Measurements from ENCODE around the gene IGSF23.
A peak's percentile ranks its signal among the peaks of the same experiment; 100 is the strongest.

IGSF23 gene

DNA sequence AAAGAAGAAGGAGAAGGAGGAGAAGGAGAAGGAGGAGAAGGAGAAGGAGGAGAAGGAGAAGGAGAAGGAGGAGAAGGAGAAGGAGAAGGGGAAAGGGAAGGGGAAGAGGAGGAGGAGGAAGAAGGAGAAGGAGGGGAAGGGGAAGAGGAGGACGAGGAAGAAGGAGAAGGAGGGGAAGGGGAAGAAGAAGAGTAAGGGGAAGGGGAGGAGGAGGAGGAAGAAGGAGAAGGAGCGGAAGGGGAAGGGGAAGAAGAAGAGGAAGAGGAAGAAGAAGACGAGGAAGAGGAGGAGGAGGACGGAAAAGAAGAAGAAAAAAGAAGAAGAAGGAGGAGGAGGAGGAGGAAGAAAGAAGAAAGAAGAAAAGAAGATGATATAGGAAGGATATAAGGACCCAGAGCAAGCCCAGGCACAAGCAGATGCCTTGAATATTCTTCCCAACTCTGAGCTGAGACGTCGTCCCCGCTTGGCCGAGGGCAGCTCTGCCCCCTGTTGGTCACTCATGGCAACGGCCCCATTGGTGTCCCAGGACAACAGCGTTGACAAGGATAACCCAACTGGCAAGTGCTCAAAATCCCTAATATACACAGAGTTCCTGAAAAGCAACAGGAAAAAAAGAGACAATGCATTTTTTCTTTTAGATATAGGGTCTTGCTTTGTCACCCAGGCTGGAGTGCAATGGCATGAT lies 30.6 kb upstream of the IGSF23 start:
- Histone ChIP-seq H3K27me3 (ENCODE audit: insufficient read depth, low read length) (no peaks in the 10 kb centered on the region), H4K8ac (ENCODE audit: low read depth, low read length) (no peak overlapping the region), H3K9me3 (ENCODE audit: insufficient read depth, low read depth, low read length) (peaks cover 3% of the 10 kb centered on the region), H4K12ac (ENCODE audit: low read depth, low read length) (no peak overlapping the region), H2AK5ac (ENCODE audit: low read length) (no peak overlapping the region), H3K23ac (ENCODE audit: low read length) (no peak overlapping the region), H3K18ac (ENCODE audit: low read length) (no peak overlapping the region), H3K14ac (ENCODE audit: low read length) (no peak overlapping the region), H2BK120ac (ENCODE audit: insufficient read depth, low read length, poor library complexity) (no peak overlapping the region), H3K27ac (ENCODE audit: low read depth, low read length) (no peak overlapping the region), H3K79me1 (ENCODE audit: low read length) (no peaks in the 10 kb centered on the region), H3K4ac (ENCODE audit: low read depth, low read length) (no peak overlapping the region), H3K4me3 (ENCODE audit: low read depth, low read length) (no peak overlapping the region), H2AFZ (ENCODE audit: insufficient read depth, low read length, poor library complexity) (no peak overlapping the region), H3K4me1 (ENCODE audit: control insufficient read depth in 1 of 2, insufficient read depth in 2 of 2, low read length in 2 of 2) (no peaks in the 10 kb centered on the region), H4K91ac (ENCODE audit: low read depth, low read length) (no peak overlapping the region), H3K4me2 (ENCODE audit: low read length) (no peak overlapping the region), H2BK5ac (ENCODE audit: low read depth, low read length, poor library complexity) (no peak overlapping the region), H2BK12ac (ENCODE audit: low read length) (no peak overlapping the region), H3K79me2 (ENCODE audit: control insufficient read depth, insufficient read depth, low read length, poor library complexity) (no peaks in the 10 kb centered on the region), H3K36me3 (ENCODE audit: control insufficient read depth in 1 of 2, insufficient read depth in 2 of 2, low read length in 2 of 2) (no peaks in the 10 kb centered on the region), H3K9ac (ENCODE audit: low read length) (no peak overlapping the region)
- whole genome bisulfite sequencing (ENCODE audit: extremely low coverage, insufficient coverage, insufficient read length): no CpG with 5 or more reads among the region's 10 CpGs
- DNase-seq: peak; percentile 62 to 82

DNA sequence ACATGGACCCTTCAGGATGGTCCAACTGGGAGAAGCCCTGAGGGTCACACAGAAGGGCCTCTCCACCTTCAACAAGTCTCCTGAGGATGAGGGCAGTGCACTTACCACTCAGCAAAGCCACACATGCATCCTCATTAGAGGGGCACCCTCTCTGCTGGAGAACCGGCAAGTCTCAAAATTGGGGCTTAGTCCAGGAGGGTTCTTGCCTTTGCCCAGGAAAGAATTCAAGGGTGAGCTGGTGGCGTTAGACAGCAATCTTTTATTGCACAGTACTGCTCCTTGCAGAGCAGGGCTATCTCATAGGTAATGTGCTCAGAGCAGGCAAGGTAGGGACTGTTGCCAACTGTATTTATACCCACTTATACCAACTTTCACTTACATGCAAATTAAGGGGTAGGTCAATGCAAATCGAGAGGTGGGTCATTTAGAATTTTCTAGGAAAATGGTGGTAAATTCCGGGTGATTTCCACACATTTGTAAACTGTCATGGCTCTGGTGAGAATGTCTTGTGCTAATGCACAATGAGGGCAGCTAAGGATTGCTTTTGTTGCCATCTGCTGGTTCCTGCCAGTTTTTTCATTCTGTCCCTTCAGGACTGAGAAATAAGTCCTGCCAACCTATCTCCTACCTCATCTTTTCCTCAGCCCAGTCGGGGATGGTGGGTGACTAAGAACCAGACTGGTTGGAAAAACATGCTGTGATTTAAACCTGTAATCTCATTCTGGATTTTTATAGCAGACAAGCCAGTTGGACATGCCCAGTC lies 27.8 kb upstream of the IGSF23 start:
- no CpG with 5 or more reads among the region's 5 CpGs for WGBS (ENCODE audit: extremely low coverage, insufficient coverage, insufficient read length)
- peaks cover 8% of the 10 kb centered on the region for H3K79me1 ChIP-seq (ENCODE audit: low read length)
- H3K27me3 ChIP-seq (ENCODE audit: insufficient read depth, low read length): no peaks in the 10 kb centered on the region
- H3K14ac ChIP-seq (ENCODE audit: low read length): no peak overlapping the region
- no peak overlapping the region for H2AK5ac ChIP-seq (ENCODE audit: low read length)
- peaks cover 3% of the 10 kb centered on the region for H3K9me3 ChIP-seq (ENCODE audit: insufficient read depth, low read depth, low read length)
- no peaks in the 10 kb centered on the region for H3K79me2 ChIP-seq (ENCODE audit: control insufficient read depth, insufficient read depth, low read length, poor library complexity)
- no peak overlapping the region for H4K8ac ChIP-seq (ENCODE audit: low read depth, low read length)
- no peak overlapping the region for H3K18ac ChIP-seq (ENCODE audit: low read length)
- H3K9ac ChIP-seq (ENCODE audit: low read length): no peak overlapping the region
- H3K27ac ChIP-seq (ENCODE audit: low read depth, low read length): no peak overlapping the region
- no peak overlapping the region for H2AFZ ChIP-seq (ENCODE audit: insufficient read depth, low read length, poor library complexity)
- no peak overlapping the region for H2BK5ac ChIP-seq (ENCODE audit: low read depth, low read length, poor library complexity)
- H2BK120ac ChIP-seq (ENCODE audit: insufficient read depth, low read length, poor library complexity): no peak overlapping the region
- no peak overlapping the region for H2BK12ac ChIP-seq (ENCODE audit: low read length)
- no peak overlapping the region for H3K23ac ChIP-seq (ENCODE audit: low read length)
- H4K91ac ChIP-seq (ENCODE audit: low read depth, low read length): no peak overlapping the region
- no peak overlapping the region for H3K4me2 ChIP-seq (ENCODE audit: low read length)
- peaks cover 2 to 8% of the 10 kb centered on the region in 2 experiments for H3K4me1 ChIP-seq (ENCODE audit: control insufficient read depth in 1 of 2, insufficient read depth in 2 of 2, low read length in 2 of 2)
- no peak overlapping the region for H3K4me3 ChIP-seq (ENCODE audit: low read depth, low read length)
- H3K4ac ChIP-seq (ENCODE audit: low read depth, low read length): no peak overlapping the region
- DNase-seq: no peak
- H4K12ac ChIP-seq (ENCODE audit: low read depth, low read length): no peak overlapping the region
- no peaks in the 10 kb centered on the region for H3K36me3 ChIP-seq (ENCODE audit: control insufficient read depth in 1 of 2, insufficient read depth in 2 of 2, low read length in 2 of 2)

- H3K4me3 ChIP-seq (ENCODE audit: low read depth, low read length): no peak overlapping the region
- H4K91ac ChIP-seq (ENCODE audit: low read depth, low read length): peak overlapping the region; percentile 25
- H4K8ac ChIP-seq (ENCODE audit: low read depth, low read length): no peak overlapping the region
- H3K23ac ChIP-seq (ENCODE audit: low read length): no peak overlapping the region
- no peak overlapping the region for H3K4ac ChIP-seq (ENCODE audit: low read depth, low read length)
- peaks cover 7 to 21% of the 10 kb centered on the region in 2 experiments for H3K4me1 ChIP-seq (ENCODE audit: control insufficient read depth in 1 of 2, insufficient read depth in 2 of 2, low read length in 2 of 2)
- no peak overlapping the region for H4K12ac ChIP-seq (ENCODE audit: low read depth, low read length)
- H2AK5ac ChIP-seq (ENCODE audit: low read length): no peak overlapping the region
- peaks cover 3% of the 10 kb centered on the region for H3K9me3 ChIP-seq (ENCODE audit: insufficient read depth, low read depth, low read length)
- H2BK120ac ChIP-seq (ENCODE audit: insufficient read depth, low read length, poor library complexity): no peak overlapping the region
- peaks cover 2% of the 10 kb centered on the region for H3K79me2 ChIP-seq (ENCODE audit: control insufficient read depth, insufficient read depth, low read length, poor library complexity)
- H3K79me1 ChIP-seq (ENCODE audit: low read length): peaks cover 16% of the 10 kb centered on the region
- H3K18ac ChIP-seq (ENCODE audit: low read length): no peak overlapping the region
- peak; percentile 69 to 91 for DNase-seq
- H3K27me3 ChIP-seq (ENCODE audit: insufficient read depth, low read length): no peaks in the 10 kb centered on the region
- H3K4me2 ChIP-seq (ENCODE audit: low read length): no peak overlapping the region
- H2AFZ ChIP-seq (ENCODE audit: insufficient read depth, low read length, poor library complexity): no peak overlapping the region
- H3K9ac ChIP-seq (ENCODE audit: low read length): no peak overlapping the region
- no peaks in the 10 kb centered on the region for H3K36me3 ChIP-seq (ENCODE audit: control insufficient read depth in 1 of 2, insufficient read depth in 2 of 2, low read length in 2 of 2)
- no CpG with 5 or more reads among the region's 2 CpGs for WGBS (ENCODE audit: extremely low coverage, insufficient coverage, insufficient read length)
- no peak overlapping the region for H3K14ac ChIP-seq (ENCODE audit: low read length)
- peak overlapping the region; percentile 61 for H2BK5ac ChIP-seq (ENCODE audit: low read depth, low read length, poor library complexity)
- peak overlapping the region; percentile 29 for H2BK12ac ChIP-seq (ENCODE audit: low read length)
- H3K27ac ChIP-seq (ENCODE audit: low read depth, low read length): peak overlapping the region; percentile 37
These were observed 25.2 kb upstream of the IGSF23 start for GRCh38 chr19:44587963-44588770.

- H3K9ac ChIP-seq (ENCODE audit: low read length): no peak overlapping the region
- H3K4ac ChIP-seq (ENCODE audit: low read depth, low read length): no peak overlapping the region
- H3K23ac ChIP-seq (ENCODE audit: low read length): no peak overlapping the region
- H3K14ac ChIP-seq (ENCODE audit: low read length): no peak overlapping the region
- no peak overlapping the region for H2AFZ ChIP-seq (ENCODE audit: insufficient read depth, low read length, poor library complexity)
- no peak overlapping the region for H3K4me2 ChIP-seq (ENCODE audit: low read length)
- H2BK5ac ChIP-seq (ENCODE audit: low read depth, low read length, poor library complexity): peak overlapping the region; percentile 61
- no peak overlapping the region for H3K18ac ChIP-seq (ENCODE audit: low read length)
- no CpG with 5 or more reads among the region's 3 CpGs for WGBS (ENCODE audit: extremely low coverage, insufficient coverage, insufficient read length)
- H3K79me2 ChIP-seq (ENCODE audit: control insufficient read depth, insufficient read depth, low read length, poor library complexity): peaks cover 2% of the 10 kb centered on the region
- peak overlapping the region; percentile 25 for H4K91ac ChIP-seq (ENCODE audit: low read depth, low read length)
- DNase-seq: no peak
- H4K8ac ChIP-seq (ENCODE audit: low read depth, low read length): no peak overlapping the region
- H3K36me3 ChIP-seq (ENCODE audit: control insufficient read depth in 1 of 2, insufficient read depth in 2 of 2, low read length in 2 of 2): no peaks in the 10 kb centered on the region
- no peak overlapping the region for H3K4me3 ChIP-seq (ENCODE audit: low read depth, low read length)
- no peak overlapping the region for H2BK120ac ChIP-seq (ENCODE audit: insufficient read depth, low read length, poor library complexity)
- H3K79me1 ChIP-seq (ENCODE audit: low read length): peaks cover 19% of the 10 kb centered on the region
- peaks cover 10 to 23% of the 10 kb centered on the region in 2 experiments for H3K4me1 ChIP-seq (ENCODE audit: control insufficient read depth in 1 of 2, insufficient read depth in 2 of 2, low read length in 2 of 2)
- peak overlapping the region; percentile 37 for H3K27ac ChIP-seq (ENCODE audit: low read depth, low read length)
- peak overlapping the region; percentile 29 for H2BK12ac ChIP-seq (ENCODE audit: low read length)
- H4K12ac ChIP-seq (ENCODE audit: low read depth, low read length): no peak overlapping the region
- H3K27me3 ChIP-seq (ENCODE audit: insufficient read depth, low read length): no peaks in the 10 kb centered on the region
- no peak overlapping the region for H2AK5ac ChIP-seq (ENCODE audit: low read length)
- peaks cover 3% of the 10 kb centered on the region for H3K9me3 ChIP-seq (ENCODE audit: insufficient read depth, low read depth, low read length)
These were observed 24.6 kb upstream of the IGSF23 start for GRCh38 chr19:44588771-44589112.
